Pulmonary artery endothelial cell (primary cell): ENCODE results near the gene PLA2G10. TPM values are rescaled to one million over a fixed set of nuclear protein-coding genes. Genes with fewer than 3 reads are reported as not detected.
"Not testable (repeated sequence)": the region's sequence is repeated elsewhere in the genome, so short reads cannot be mapped to it uniquely, and the experiment has no call there.

Source experiments
- DNase-seq: peaks from one replicate; pipeline ENCODE4 v3.0.0-alpha.2; 2011; ENCODE audit warnings: low read depth, low spot score
- total RNA-seq: library from RNA; depleted of rRNA; stranded (reverse); fragments of >200 nt; gene quantifications from 2 replicates; pipeline ENCODE4 v1.2.3, GENCODE V29; 2014

PLA2G10 gene
- not detected in 2 replicates for total RNA-seq

- DNase-seq: not testable (repeated sequence)
Observed at GRCh38 chr16:14694129-14694528, at the start of gene PLA2G10. Gene PLA2G10, minus strand, starts transcription at chr16:14694308. Its CDS starts 79 bp downstream, at chr16:14694229.

GRCh38 chr16:14742273-14743128 is 48.4 kb upstream of the PLA2G10 start, which contains the start of gene NPIPA2:
Gene NPIPA2, plus strand, starts transcription at chr16:14742533. Its CDS starts 5,533 bp downstream, at chr16:14748066.
- DNase-seq: not testable (repeated sequence)

- DNase-seq: not testable (repeated sequence)
Observed at GRCh38 chr16:14741794-14742193, 47.7 kb upstream of the PLA2G10 start.

- DNase-seq: not testable (repeated sequence)
Observed at GRCh38 chr16:14740832-14741385, 46.8 kb upstream of the PLA2G10 start.

- not testable (repeated sequence) for DNase-seq
Observed at GRCh38 chr16:14733233-14733632, 39.1 kb upstream of the PLA2G10 start.

- not testable (repeated sequence) for DNase-seq
Observed at GRCh38 chr16:14703156-14704011, 9.3 kb upstream of the PLA2G10 start, which contains the start of gene NPIPA3. Gene NPIPA3, plus strand, starts transcription at chr16:14703411. Its CDS starts 5,533 bp downstream, at chr16:14708944.

- DNase-seq: not testable (repeated sequence)
Observed at GRCh38 chr16:14702672-14703071, 8.6 kb upstream of the PLA2G10 start.

- not testable (repeated sequence) for DNase-seq
Observed at GRCh38 chr16:14701859-14702258, 7.8 kb upstream of the PLA2G10 start.

GRCh38 chr16:14685870-14686793 is 8.0 kb downstream of the PLA2G10 start:
- peak; percentile 79 for DNase-seq

- DNase-seq: no peak
Observed at GRCh38 chr16:14682121-14682520, 12.0 kb downstream of the PLA2G10 start.

GRCh38 chr16:14681115-14681514 is 13.0 kb downstream of the PLA2G10 start:
- DNase-seq: no peak

- DNase-seq: not testable (repeated sequence)
Observed at GRCh38 chr16:14680396-14680795, 13.7 kb downstream of the PLA2G10 start.

GRCh38 chr16:14678748-14679497 is 15.2 kb downstream of the PLA2G10 start:
- no peak for DNase-seq

GRCh38 chr16:14677627-14678026 is 16.5 kb downstream of the PLA2G10 start:
- DNase-seq: no peak

GRCh38 chr16:14676633-14677032 is 17.5 kb downstream of the PLA2G10 start:
- DNase-seq: no peak

- no peak for DNase-seq
Observed at GRCh38 chr16:14672403-14672971, 21.6 kb downstream of the PLA2G10 start.

GRCh38 chr16:14669776-14670175 is 24.3 kb downstream of the PLA2G10 start:
- no peak for DNase-seq

GRCh38 chr16:14668556-14669223 is 25.4 kb downstream of the PLA2G10 start:
- no peak for DNase-seq
